ENCODE measurements around the gene KRT20. TPM values are rescaled to one million over a fixed set of nuclear protein-coding genes. Genes with fewer than 3 reads are reported as not detected.

Gene KRT20
- total RNA-seq, 1 donor from 2014 or later: not detected

GRCh38 chr17:40830085-40830776 lies 54.8 kb downstream of the KRT20 start:
- H3K9me3 Mint-ChIP-seq: peaks cover 8% of the 10 kb centered on the region
- H3K4me3 Mint-ChIP-seq: no peak overlapping the region

GRCh38 chr17:40828454-40829044 lies 56.5 kb downstream of the KRT20 start:
- no peak overlapping the region for H3K27ac Mint-ChIP-seq
- peaks cover 11% of the 10 kb centered on the region for H3K27me3 Mint-ChIP-seq
- H3K4me3 Mint-ChIP-seq: no peak overlapping the region
- peaks cover 15% of the 10 kb centered on the region for H3K4me1 Mint-ChIP-seq
- no peak for DNase-seq
- H3K36me3 Mint-ChIP-seq (ENCODE audit: low read depth): no peaks in the 10 kb centered on the region
- peaks cover 8% of the 10 kb centered on the region for H3K9me3 Mint-ChIP-seq
- intact Hi-C loops (cut with micrococcal nuclease): no loop called here

More at GRCh38 chr17:40830085-40830776, 54.8 kb downstream of the KRT20 start:
- no peaks in the 10 kb centered on the region for H3K36me3 Mint-ChIP-seq (ENCODE audit: low read depth)
- no peak overlapping the region for H3K27ac Mint-ChIP-seq
- H3K27me3 Mint-ChIP-seq: peaks cover 10% of the 10 kb centered on the region
- intact Hi-C loops (cut with micrococcal nuclease): no loop called here
- peaks cover 12% of the 10 kb centered on the region for H3K4me1 Mint-ChIP-seq
- DNase-seq: no peak

DNA sequence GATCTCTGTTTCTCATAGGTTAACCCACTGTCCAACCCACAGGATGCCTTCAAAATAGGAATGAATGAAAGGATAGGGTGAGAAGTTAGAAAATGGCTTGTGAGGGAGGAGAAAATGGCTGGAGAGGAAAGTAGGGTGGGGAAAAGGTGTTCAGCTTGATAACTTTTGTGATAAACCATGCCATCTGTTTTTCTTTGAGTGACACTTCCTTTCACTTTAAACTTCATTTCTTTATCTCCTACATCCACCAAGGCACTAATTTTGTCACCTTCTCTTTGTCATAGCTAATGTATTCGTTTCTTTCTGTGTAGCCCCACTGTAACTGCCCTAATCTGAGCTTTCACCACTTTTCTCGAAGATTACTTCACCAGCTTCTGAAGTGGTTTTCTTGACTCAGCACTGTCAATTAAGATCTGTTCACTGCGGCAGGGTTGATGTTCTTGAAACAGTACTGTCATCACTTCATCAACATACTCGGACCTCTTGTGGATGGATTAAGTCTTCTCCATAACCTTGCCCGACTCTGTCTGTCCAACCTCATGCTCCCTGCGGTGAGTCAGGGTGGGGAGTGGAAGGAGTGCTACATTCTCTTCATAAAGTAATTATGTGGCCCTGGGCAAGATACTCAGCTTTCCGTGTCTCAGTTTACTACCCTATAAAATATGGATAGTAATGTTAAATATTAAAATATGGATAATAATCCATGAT lies 57.1 kb downstream of the KRT20 start:
- intact Hi-C loops (cut with micrococcal nuclease): no loop called here
- peaks cover 13% of the 10 kb centered on the region for H3K4me1 Mint-ChIP-seq
- H3K9me3 Mint-ChIP-seq: peaks cover 8% of the 10 kb centered on the region
- DNase-seq: no peak
- peaks cover 11% of the 10 kb centered on the region for H3K27me3 Mint-ChIP-seq
- no peaks in the 10 kb centered on the region for H3K36me3 Mint-ChIP-seq (ENCODE audit: low read depth)
- H3K4me3 Mint-ChIP-seq: no peak overlapping the region
- H3K27ac Mint-ChIP-seq: no peak overlapping the region

Other genes starting within 250 kb of the KRT20 start
- gene SMARCE1, start 237.4 kb downstream of the KRT20 start, total RNA-seq: 122 and 125 TPM in 2 replicates
- not detected in 2 replicates for gene KRT222, start 220.1 kb downstream of the KRT20 start, total RNA-seq
- not detected in 2 replicates for gene KRT24, start 181.5 kb downstream of the KRT20 start, total RNA-seq
- gene KRT25, start 129.9 kb downstream of the KRT20 start, total RNA-seq: not detected in 2 replicates
- not detected in 2 replicates for gene KRT26, start 113.0 kb downstream of the KRT20 start, total RNA-seq
- not detected in 2 replicates for gene KRT27, start 102.7 kb downstream of the KRT20 start, total RNA-seq
- gene KRT28, start 85.3 kb downstream of the KRT20 start, total RNA-seq: not detected in 2 replicates
- 26.4 and 27.8 TPM in 2 replicates for gene KRT10, start 62.6 kb downstream of the KRT20 start, total RNA-seq
- gene KRT12, start 18.0 kb downstream of the KRT20 start, total RNA-seq: not detected in 2 replicates
- not detected in 2 replicates for gene KRT23, start 52.4 kb upstream of the KRT20 start, total RNA-seq
- not detected in 2 replicates for gene KRT39, start 81.7 kb upstream of the KRT20 start, total RNA-seq
- gene KRT40, start 99.1 kb upstream of the KRT20 start, total RNA-seq: not detected in 2 replicates
- not detected in 2 replicates for gene KRTAP3-3, start 108.9 kb upstream of the KRT20 start, total RNA-seq
- gene KRTAP3-2, start 114.7 kb upstream of the KRT20 start, total RNA-seq: not detected in 2 replicates
- gene KRTAP3-1, start 123.9 kb upstream of the KRT20 start, total RNA-seq: not detected in 2 replicates
- not detected in 2 replicates for gene KRTAP1-5, start 142.0 kb upstream of the KRT20 start, total RNA-seq
- not detected in 2 replicates for gene KRTAP1-4, start 145.0 kb upstream of the KRT20 start, total RNA-seq
- not detected in 2 replicates for gene KRTAP1-3, start 149.6 kb upstream of the KRT20 start, total RNA-seq
- gene KRTAP1-1, start 156.2 kb upstream of the KRT20 start, total RNA-seq: not detected in 2 replicates
- not detected in 2 replicates for gene KRTAP2-1, start 162.1 kb upstream of the KRT20 start, total RNA-seq
- not detected in 2 replicates for gene KRTAP2-2, start 170.0 kb upstream of the KRT20 start, total RNA-seq
- not detected in 2 replicates for gene KRTAP2-3, start 174.9 kb upstream of the KRT20 start, total RNA-seq
- not detected in 2 replicates for gene KRTAP2-4, start 180.6 kb upstream of the KRT20 start, total RNA-seq
- gene KRTAP4-7, start 198.9 kb upstream of the KRT20 start, total RNA-seq: not detected in 2 replicates
- gene KRTAP4-8, start 212.9 kb upstream of the KRT20 start, total RNA-seq: not detected in 2 replicates
- gene KRTAP4-16, start 217.0 kb upstream of the KRT20 start, total RNA-seq: not detected in 2 replicates
- not detected in 2 replicates for gene KRTAP4-9, start 220.1 kb upstream of the KRT20 start, total RNA-seq
- gene KRTAP4-11, start 233.1 kb upstream of the KRT20 start, total RNA-seq: not detected in 2 replicates
- not detected in 2 replicates for gene KRTAP4-12, start 238.9 kb upstream of the KRT20 start, total RNA-seq

Data from activated CD4-positive, alpha-beta T cell treated with anti-CD3 and anti-CD28 coated beads, Interleukin-2, amount 10 ng/mL, durations not matched to agents 24 days and 14 days (primary cell).